Cardiac fibroblast (primary cell): ENCODE results near the gene SRGAP2C.
"Not testable (repeated sequence)": the region's sequence is repeated elsewhere in the genome, so short reads cannot be mapped to it uniquely, and the experiment has no call there.

Experiments
- DNase-seq, 2 donors: peaks; one replicate each; pipeline versions ENCODE4 v3.0.0 to v3.0.0-alpha.2; 2010; ENCODE audit warnings: low read depth in 2 of 2
- H3K4me3 ChIP-seq, 2 donors: replicated peaks in 1 of 2; 1 replicate in 1 of 2; 2 replicates in 1 of 2; pipeline ENCODE4 v1.5.1; 2011; ENCODE audit warnings: low read depth in 2 of 2, low read length in 2 of 2, mild to moderate bottlenecking in 2 of 2, moderate library complexity in 1 of 2

The SRGAP2C gene

DNA sequence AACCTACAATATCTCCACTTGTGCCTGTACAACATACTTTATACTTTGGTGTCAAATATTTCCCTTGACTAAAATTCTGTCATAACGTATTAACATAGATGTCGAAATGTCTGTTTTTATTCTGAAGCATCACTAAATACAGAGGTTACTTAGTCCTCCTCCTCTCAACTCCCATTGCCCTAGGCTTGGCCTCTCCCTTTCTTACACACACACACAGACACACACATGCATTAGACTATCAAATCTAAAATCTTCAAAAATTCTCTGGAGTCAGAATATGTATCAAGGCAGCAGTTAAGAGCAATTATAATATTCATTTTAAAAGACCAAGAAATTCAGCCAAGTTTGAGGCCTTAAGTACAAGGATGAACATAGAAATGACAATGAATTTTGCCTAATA is 8.1 kb upstream of the SRGAP2C start:
- not testable (repeated sequence) for H3K4me3 ChIP-seq, DNase-seq

- not testable (repeated sequence) for DNase-seq, H3K4me3 ChIP-seq
Measured at GRCh38 chr1:121178197-121178596, 6.6 kb upstream of the SRGAP2C start.

DNA sequence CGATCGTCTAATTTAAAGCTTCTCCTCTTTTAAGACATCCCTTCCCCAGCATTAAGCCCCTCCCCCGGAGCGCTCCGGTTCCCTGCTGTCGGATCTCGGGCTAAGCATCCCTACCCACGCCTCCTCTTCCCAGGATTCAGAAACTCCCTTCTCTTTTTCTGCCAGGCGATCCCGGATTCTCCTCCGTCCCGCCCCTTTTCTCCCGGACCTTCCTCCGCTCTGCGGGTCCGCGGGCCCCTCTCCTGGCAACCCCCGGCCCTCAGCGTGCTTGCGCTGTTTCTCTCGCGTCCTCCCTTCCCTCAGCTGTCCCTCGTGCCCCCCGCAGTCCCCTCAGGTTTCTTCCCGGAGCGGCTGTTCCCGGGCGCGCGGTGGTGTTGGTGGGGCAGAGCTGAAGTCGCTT is 908 bp upstream of the SRGAP2C start:
- DNase-seq = not testable (repeated sequence)

DNA sequence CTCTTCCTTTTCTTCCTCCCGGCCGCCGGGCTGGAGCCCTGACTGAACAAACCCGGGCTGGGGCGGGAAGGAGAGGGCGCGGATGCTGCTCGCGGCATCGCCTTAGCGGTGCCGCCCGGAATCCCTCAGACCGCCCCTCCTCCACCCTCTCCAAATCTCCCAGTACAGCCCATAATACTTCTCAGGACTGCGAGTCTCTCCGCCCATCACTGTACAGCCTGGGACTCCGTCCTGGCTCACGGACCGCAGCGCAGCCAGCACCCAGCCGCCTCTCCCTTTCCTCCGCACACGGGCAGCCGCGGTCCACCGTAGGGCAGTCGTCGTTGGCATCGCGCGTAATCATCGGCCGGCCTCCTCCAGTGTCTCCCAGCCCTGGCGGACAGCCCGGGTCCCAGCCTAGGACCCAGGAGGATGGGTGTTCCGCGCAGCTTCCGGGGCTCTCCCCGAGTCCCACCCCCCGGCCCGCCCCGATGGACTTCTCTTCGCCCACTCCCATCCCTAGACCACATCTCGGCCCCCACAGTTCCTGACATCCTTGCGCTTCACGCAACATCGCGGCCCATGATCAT is 449 bp downstream of the SRGAP2C start:
- not testable (repeated sequence) for DNase-seq
- H3K4me3 ChIP-seq = peak overlapping the region in 1 of 2 donors; percentile 37

More for the DNA sequence above, 908 bp upstream of the SRGAP2C start:
- H3K4me3 ChIP-seq = peak overlapping the region; percentile 40 to 52

DNA sequence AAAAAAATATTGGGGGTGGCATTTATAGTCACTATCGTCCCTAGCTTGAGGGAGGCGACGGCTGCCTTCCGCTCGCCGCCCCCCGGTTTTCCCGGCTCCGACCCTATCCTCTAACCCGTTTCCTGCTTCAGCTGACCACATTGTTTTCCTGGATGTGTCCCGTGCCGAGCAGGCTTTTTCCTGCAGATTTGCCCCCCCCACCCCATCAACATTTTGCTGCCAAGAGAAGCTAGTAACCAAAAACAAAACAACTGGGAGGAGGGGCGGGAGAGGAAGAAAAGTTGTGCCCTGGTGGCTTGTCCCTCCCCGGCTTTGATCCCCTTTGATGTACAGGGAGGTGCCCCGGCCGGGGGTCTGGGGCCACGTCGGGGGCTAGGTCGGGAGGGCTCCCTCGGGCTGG is 1.4 kb downstream of the SRGAP2C start:
- not testable (repeated sequence) for DNase-seq
- peak overlapping the region in 1 of 2 donors; percentile 17 for H3K4me3 ChIP-seq

- H3K4me3 ChIP-seq = peak overlapping the region in 1 of 2 donors; percentile 19
Measured at GRCh38 chr1:121187914-121188313, 3.1 kb downstream of the SRGAP2C start.

GRCh38 chr1:121192512-121192911 is 7.7 kb downstream of the SRGAP2C start:
- H3K4me3 ChIP-seq, DNase-seq: not testable (repeated sequence)

More at GRCh38 chr1:121187914-121188313, 3.1 kb downstream of the SRGAP2C start:
- not testable (repeated sequence) for DNase-seq

DNA sequence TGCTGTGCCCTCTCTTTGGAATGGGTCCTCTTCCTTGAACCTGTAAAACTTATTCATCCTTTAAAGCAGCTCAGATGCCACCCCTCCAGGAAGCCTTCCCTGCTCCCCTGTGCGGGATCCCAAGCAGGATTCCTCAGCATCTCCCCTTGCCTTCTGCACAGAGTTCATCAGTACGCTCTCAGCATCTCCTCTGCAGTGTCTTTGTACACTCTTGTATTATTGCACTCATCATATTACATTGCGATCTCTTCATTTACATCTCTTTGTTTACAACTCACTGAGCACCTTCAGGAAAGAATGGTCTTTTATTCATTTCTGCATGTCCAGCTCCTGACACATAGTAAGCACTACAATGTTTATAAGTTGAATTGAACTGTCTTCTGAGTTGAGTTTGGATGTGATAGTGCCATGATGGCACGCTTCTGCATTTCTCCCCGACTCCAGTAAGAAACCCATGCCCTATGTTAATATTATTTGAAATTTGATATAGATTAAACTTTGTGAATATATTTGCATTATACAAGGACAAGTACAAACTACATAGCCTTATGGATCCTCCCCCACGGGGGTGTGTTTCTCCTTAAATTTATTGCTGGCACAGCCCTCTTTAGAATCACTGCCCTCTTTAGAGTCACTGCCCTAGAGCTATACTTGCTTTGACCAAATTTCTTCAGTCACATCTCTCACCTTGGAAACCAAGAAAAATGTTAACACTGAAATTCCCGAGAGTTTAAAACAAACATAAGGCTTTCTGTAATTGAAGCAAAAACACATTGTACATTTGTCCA is 12.5 kb downstream of the SRGAP2C start:
- H3K4me3 ChIP-seq, DNase-seq: not testable (repeated sequence)

DNA sequence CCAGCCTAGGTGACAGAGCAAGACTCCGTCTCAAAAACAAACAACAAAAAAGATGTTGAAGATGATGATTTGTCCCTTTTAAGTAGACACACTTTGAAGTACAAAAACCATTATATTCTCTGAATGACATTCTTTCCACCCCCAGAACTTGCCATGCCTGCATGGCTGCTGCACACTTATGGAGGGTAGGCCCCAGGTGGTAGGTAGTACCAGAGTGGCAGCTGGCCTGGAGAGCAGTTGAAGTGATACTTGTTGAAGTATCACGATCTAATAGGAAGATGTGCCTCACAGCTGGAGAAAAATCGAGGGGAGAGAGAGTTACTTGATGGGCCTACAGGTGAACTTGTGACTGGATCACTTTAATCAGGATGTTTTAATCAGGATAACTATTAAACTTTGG is 15.0 kb downstream of the SRGAP2C start:
- not testable (repeated sequence) for H3K4me3 ChIP-seq, DNase-seq

DNA sequence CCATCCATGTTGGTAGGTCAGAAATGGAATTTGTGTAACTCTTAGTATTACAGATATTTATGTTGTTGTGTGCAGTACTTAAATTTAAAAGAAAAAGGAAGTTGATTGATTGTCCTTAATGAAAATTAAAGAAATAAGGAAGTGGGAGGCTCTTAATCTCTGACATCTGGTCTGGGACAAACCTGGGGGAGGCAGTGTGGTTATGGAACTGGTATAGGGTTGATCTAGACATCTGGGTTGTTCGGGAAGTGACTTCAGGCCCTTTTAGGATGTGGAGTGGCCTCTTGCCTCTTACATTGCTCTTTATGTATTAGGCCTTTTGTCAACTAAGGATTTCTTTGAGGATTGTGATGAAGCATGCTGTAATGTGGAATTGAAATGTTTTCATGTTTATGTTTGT is 15.5 kb downstream of the SRGAP2C start:
- not testable (repeated sequence) for DNase-seq, H3K4me3 ChIP-seq

DNA sequence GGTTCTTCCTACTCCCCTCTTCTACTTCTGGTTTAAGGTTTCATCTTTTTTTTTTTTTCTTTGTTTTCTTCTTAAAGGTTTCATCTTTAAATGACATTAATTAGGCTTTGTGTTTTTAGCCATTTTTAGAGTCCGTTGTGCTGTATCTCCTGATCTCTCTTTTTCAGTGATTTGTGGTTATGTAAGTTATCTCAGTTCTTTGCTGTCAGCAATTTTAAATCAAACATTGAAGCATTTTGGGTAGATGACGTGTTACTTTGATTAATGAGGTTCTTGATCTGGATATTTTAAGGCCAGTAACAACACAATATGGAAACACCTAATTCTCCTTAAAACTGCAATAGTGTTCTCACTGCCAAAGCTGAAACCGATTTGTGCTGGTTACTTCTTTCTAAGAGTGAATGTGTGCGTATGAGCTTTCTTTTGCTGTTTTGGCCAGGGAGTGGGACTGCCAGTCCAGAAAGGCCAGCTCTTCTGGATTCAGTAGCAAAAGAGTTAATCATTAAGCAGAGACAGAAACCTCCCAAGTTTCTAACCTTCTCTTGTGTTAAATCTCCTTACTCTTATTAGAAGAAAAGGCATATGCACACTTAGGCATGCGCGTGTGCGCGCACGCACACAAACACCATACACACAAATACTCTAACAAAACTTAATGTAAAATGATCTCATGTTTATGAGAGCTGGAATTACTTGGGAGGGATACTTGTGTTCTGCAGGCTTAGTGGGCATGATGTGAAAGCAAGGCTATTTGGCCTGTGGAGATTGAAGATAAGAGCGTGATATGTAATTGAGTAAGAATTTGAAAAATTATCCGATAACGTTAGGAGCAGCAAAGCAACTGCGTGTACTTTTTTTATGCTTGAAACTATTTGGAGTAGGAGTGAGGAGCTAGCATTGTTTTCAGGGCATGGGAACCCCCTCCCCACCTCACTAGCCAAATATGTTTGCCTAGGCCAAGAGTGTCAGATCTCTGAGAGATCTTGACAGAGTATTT is 16.5 kb downstream of the SRGAP2C start:
- DNase-seq = peak in 1 of 2 donors; percentile 36
- H3K4me3 ChIP-seq = not testable (repeated sequence)

DNA sequence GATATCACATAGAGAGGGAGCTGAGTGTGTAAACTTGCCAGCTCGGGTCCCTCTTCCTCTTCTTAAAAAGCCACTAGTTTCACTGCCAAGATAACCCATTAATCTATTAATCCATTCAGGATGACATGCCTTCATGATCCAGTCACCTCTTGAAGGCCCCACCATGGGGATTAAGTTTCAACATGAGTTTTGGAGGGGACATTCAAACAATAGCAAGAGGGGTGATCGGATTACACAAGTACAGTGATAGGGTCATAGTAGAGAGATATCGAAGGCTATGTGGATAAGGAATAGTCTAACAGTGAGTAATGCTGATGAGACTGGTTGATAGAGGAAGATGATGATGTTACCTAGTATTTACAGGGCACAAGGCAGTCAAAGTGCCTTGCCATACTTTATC is 18.2 kb downstream of the SRGAP2C start:
- not testable (repeated sequence) for DNase-seq, H3K4me3 ChIP-seq

DNA sequence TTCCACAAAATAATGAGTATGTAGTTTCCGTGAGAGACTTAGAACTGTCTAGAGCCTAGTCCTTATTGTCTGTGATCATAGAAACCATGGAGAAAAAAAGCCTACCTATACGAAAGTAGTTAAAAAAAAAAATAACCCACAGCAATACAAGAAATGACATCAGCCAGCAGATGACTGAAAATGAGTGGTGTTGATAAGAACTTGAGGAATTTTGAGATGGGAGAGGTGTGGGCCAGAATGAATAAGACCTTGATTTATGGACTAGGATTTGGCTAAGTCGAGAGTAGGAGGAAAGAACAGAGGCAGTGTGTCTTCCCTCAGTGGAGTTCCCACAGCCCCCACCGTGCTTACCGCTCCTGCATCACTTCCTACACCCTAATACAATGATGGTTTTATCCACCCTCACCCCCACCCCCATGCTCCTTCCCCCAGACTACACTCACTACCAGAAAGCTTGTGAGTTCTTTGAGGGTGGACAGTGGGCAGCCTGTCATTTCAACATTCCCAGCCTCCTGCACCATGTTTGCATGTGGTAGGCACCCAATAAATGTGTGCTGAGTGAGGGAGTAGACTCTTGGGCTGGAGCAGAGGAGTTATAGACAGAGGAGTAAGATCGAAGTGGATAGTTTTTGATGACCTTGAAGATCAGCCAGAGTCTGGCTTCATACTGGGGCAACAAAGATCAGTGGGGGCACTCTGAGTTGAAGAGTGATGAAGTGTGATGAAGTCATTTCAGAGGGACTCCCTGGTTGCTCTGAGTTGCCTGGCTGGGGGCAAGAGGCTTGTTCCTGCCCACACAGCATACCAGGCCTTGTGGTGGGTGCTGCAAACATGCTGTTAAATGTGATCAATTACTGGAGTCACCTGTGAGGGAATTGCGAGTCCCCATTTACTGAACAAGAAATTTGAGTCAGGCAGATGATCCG is 21.3 kb downstream of the SRGAP2C start:
- not testable (repeated sequence) for DNase-seq, H3K4me3 ChIP-seq

DNA sequence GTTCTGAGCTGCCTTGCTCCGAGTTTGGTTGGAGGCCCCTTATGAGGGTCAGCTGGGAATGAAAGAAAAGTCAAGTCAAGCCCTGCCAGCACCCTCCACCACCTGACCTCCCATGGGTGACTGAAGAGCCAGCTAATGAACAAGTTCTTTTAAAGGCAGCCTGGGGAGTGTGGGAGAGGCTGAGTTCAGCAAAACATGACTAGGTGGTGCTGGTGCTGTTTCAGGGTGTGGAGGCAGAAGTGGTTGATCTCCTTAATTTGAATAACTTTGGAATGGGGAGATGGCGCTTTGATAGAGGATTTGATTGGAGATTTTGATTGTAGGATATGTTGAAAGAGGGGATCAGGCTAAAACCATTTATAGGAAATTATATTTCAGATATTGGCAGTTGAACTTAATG is 22.6 kb downstream of the SRGAP2C start:
- not testable (repeated sequence) for H3K4me3 ChIP-seq, DNase-seq

DNA sequence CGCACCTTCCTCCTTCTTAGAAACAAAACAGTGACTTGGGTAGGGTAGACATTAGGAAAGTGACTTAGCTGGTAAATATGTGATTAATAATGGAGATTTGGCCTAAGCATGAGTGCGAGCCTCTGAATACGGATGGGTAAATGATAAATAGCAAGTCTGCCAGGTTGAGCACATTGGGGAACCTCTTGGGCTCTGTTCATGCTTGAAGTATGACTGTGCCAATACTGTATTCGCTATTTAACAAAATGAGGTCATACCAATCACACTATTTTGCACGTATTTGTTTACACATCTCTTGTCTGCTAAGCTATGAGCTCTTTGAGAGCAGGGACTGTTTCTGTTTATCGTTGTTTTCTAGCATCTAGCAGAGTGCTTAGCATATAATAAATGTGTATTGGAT is 23.6 kb downstream of the SRGAP2C start:
- H3K4me3 ChIP-seq, DNase-seq: not testable (repeated sequence)

- not testable (repeated sequence) for H3K4me3 ChIP-seq, DNase-seq
Measured at GRCh38 chr1:121210778-121211177, 26.0 kb downstream of the SRGAP2C start.

DNA sequence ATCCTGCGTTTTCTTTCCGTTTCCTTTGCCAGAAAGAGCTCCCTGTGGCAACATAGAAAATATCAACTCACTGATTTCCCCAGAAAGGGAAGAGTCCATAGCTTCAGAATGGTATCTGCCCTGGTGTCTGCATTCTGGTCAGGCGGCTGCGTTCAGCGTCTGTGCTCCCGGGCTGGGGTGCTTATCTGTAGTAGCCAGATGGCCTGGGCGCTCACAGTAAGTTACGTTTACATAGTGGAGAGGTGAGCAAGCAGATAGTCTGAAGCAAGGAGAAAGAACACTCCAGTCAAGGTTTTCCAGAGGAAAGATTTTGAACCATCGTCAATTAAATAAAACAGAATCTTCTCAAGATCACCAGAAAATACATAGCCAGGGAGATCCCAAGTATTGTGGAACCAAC is 28.7 kb downstream of the SRGAP2C start:
- H3K4me3 ChIP-seq, DNase-seq: not testable (repeated sequence)
